HG02938 (cell line): ENCODE measurements around the gene TPP1.

ENCODE experiments used
- ATAC-seq: cut with Tn5 transposase; IDR thresholded peaks from one replicate; pipeline ENCODE4 v1.9.1; 2021; ENCODE audit warnings: mild to moderate bottlenecking, moderate library complexity; ENCODE audit not compliant: unreplicated experiment

TPP1 gene

DNA sequence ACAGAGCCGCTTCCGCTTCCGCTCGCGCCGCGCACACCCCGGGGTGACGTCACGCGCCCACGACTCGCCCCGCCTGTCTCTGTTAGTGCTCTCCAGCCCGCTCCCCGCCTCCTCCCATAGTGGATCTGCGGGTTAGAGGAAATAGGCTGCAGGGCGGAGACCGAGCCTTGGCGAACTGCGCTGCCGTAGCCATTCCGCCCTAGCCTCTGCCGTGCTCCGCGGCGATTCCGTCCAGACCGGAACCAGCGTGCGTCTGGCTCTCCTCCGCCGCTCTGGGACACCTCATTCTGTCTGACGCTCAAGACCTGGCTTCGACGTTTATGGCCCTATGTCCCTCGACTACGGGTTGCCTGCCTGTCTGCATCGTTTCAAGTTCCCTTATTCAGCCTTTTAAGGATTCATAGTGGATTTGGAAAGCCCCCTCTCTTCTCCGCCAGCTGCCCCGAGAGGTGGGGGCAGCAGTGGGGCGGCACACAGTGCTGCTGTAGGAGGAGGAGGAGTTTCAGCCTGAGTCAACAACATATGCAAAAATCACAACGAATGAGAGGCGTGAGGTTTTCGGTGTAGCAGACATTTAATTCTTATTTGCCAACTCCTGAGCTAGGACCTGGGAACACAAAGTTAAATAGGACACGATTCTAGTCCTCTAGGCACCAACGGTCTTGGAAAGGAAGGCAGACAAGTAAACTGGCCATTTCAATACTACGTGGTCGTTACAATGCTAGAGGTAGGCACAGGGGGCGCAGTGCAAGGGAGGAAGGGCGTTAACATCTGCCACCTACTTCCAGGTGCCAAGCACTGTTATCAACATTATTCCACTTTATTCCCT is 6.8 kb downstream of the TPP1 start, which contains the start of gene TAF10:
TAF10 (minus strand) TSS at position 4 of the 829 bp plus-strand sequence. CDS start 27 bp downstream, outside the sequence.
- peak; percentile 80 for ATAC-seq

DNA sequence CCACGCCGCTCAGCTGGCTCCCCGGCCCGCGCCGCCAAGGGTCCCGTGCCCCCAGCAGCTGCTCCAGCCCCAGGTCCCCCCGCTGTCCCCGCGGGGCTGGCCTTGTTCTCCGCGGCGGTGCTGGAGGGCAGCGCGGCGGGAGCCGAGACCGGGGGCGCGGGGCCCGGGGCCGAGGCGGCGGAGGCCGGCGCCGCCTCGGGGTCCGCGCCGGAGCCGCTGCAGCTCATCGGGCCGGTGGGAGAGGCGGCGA is 7.3 kb downstream of the TPP1 start:
- peak; percentile 3 for ATAC-seq

DNA sequence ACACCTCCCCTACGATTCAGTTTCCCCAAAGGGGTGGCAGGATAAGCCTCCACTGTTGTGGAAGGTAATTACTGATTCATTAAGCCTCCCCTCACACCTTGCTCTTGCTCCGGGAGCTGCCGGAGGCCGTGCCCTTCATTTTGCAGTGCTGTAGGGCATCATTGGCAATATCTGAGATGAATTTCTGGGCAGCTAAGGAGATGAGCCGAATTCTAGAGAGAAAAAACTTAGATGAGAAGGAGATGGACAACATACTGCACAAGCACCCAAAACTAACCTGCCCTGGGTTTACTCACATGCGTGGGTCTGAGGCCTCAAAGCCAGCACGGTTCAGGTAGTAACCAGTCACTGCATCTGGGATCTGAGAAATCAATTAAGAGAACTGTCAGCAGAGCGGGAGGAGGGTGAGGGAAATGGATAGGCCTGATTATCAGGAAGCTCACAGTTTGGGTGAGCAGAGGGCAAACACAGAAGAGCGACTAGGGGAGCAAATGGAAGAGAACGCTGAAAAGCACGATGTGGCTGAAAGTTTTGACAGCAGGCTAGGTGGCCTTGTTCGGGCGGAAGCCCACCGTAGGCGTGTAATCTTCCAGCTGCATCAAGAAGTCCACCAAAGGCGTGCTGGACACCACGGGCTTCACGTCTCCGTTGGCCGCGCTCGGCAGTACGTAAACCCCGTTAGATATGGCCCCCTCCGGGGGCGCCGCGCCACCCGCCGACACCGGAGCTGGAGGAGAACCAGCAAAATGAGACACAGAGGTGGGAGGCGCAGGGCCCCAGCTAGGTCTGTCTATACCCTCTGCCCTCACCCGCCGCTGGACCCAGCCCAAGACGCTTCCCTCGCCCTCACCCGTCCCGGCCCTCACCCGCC is 7.9 kb downstream of the TPP1 start:
- ATAC-seq: peak; percentile 0

DNA sequence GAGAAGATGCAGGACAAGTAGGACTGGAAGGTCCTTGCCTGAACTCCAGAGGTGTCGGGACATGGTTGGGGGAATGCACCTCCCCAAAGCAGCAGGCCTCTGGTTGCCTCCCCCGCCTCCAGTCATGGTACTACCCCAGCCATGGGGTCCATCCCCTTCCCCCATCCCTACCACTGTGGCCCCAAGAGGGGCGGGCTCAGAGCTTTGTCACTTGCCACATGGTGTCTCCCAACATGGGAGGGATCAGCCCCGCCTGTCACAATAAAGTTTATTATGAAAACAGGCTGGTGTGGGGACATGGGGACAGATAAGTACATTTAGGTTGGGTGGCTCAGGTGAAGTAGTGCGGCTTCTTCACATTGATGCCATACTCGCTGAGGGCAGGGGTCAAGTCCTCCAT is 8.6 kb downstream of the TPP1 start:
- ATAC-seq: no peak

DNA sequence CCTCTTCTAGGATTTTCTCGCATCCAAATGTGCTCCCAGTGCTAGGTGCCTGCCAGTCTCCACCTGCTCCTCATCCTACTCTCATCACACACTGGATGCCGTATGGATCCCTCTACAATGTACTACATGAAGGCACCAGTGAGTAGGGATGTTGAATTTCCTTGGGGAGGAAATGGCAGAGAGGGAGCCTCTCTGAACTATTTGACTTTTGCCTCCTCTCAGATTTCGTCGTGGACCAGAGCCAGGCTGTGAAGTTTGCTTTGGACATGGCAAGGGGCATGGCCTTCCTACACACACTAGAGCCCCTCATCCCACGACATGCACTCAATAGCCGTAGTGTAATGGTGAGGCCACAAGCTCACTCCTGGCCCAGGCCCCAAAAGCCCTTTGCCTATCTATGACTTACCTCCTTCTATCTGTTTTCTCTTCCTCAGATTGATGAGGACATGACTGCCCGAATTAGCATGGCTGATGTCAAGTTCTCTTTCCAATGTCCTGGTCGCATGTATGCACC is 9.7 kb downstream of the TPP1 start:
- no peak for ATAC-seq

DNA sequence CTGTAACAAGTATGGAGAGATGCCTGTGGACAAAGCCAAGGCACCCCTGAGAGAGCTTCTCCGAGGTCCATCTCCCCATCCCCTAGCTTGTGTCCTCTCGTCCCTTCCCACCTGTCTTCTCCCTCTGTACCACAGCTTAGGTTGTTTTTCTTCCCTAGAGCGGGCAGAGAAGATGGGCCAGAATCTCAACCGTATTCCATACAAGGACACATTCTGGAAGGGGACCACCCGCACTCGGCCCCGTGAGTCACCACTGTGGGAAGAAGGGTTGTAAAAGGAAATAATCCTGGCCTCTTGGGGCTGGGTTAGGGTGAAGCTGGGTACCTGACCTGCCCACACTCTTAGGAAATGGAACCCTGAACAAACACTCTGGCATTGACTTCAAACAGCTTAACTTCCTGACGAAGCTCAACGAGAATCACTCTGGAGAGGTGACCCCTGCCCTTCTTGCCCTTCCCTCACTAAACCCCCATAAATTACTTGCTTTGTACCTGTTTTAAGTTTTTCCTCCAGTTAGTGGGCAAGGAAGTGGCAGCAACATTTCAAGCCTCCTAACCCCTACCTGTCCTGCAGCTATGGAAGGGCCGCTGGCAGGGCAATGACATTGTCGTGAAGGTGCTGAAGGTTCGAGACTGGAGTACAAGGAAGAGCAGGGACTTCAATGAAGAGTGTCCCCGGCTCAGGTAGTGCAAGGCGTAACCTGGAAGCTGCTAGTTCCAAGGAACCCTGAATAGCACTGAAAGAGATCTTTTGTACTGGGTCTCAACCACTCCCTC is 10.3 kb downstream of the TPP1 start:
- no peak for ATAC-seq

DNA sequence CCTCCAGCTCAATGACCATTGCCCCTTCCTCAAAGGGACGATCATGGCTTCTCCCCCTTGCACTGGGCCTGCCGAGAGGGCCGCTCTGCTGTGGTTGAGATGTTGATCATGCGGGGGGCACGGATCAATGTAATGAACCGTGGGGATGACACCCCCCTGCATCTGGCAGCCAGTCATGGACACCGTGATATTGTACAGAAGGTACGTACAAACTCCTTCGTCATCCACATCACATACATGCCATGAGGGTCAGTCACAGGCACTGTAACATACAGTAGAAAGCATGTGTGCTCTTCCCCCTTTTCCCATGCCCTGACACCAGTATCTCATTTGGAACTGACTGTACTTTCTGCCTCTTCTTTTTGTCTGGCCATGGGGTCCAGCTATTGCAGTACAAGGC is 11.2 kb downstream of the TPP1 start:
- no peak for ATAC-seq

DNA sequence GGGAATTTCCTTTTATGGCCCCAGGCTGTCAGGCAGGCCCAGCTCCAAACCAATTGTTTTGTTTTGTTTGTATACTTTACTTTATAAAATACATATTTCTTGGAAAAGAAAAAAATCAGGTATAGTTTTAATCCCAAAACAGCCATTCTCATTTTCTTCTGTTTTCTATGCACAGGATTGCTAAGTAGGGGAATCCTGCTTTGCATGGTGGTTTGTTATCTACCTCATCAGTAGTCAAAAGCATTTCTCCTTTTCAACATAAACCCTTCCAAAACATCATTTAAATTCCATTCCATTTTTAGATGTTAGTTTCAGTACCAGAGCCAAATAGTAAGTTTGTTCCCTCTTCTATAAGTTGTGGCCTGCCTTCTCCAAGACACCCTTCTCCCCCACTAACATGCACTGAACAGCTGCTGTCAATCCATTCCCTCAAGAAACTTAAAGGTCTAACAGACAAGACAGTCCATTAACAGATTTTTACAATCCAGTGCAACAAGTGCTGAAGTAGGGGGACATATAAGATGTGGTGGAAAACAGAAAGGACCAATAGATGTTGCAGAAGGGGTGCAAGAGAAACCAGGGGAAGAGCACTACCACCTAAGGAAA is 11.9 kb downstream of the TPP1 start:
- no peak for ATAC-seq

DNA sequence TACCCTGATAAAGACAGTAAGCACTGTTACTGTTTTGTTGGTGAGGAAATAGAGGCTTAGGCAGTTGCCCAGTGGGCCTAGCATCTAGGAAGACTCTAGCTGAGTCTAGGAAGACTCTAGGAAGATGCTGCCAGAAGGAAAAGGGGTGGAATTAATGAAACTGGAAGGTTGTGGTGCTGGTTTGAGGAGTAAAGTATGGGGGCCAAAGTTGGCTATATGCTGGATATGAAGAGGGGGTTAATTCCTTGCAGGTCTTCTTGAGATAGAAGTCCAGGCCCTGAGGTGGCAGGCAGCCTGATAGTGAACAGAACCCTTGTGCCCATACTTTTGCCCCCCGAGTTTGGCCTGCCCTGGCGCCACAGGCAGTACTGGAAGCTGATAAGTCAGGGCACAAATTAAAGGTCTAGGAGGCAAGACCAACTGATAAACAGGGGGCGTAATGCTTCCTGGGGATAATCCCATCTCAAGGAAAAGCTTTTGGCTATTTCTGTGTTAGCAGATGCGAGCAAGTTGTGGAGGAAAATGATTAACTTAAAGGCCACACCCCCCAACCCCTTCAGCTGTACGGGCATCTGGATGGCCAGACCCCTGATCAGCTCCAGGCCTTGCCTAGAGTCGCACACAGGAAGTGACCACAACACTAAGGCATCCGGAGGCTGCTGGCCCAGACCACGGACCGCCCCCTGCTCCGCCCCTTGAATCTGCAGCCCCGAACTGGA is 12.6 kb downstream of the TPP1 start:
- ATAC-seq: peak; percentile 39

DNA sequence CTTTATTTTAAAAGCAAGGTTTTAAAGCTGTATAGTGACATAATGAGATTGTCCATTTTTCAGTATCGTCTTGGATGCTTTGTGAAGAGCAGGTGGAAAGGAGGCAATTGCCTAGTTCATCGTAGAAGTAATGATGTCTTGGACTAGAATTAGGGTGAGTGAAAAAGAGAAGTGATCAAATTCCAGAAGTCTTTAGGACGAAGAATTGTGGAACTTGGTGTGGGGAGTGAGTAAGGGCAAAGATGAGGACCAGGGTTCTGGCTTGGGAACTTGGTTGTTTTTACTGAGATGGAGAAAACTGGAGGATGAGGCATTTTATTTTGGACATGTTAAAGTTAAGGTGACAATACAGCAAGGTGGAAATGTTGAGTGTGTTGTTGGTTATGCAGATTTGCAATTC is 14.4 kb downstream of the TPP1 start:
- no peak for ATAC-seq

DNA sequence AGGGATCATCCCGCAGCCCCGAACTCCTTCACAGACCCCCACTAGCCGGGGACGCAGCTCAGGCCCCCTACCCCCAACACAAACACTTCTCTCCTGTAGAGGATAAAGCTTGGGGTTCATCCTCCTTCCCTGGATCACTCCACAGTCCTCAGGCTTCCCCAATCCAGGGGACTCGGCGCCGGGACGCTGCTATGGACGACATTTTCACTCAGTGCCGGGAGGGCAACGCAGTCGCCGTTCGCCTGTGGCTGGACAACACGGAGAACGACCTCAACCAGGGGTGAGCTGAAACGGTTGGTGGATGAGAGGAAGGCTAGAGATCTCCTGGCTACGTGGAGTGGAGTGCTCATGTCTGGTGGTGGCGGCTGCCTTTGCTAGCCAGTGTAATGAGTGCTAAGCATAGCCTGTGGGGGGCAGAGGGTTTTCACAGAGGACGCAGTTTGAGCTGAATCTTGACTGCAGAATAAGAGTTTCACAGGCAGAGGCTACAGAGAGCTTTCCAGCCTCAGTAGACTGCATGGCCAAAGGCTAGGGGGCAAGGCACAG is 15.1 kb downstream of the TPP1 start:
- ATAC-seq: peak; percentile 38

DNA sequence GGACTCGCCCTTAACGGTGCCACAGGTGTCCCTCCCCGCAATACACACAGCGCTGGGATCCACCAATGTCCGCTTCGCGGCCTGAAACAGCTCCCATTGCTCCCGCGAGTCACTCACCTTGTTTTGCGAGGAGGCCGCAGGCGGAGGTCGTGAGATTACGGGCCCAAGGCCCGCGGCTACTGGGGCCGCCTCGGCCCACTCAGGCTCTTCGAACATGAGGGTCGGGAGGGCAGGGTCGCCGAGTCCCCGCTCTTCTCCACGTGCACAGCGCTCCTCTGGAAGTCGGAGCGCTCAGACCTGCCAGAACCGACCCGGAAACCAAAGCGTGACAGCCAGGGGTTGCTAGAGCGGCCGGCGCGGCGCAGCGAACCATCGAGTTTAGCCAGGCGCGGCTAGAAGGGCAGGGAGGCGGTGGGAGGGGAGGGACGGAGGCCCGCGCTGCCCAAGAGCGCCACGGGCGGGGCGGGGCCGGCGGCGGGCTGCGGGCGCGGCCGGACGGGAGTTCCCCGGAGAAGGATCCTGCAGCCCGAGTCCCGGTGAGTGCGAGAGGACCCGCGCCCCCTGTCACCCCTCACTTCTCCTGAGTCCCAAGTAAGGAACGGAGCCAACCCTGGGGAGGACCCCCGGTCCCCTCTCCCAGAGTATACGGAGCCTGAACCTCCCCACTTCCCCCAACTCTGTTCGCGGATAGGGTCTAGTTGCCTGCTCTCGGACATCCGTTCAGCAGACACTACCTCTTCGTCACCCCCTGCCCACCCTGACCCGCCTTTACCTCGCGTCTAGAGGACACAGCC is 15.7 kb downstream of the TPP1 start, which contains the start of the genes ILK and RRP8:
ILK (plus strand) TSS at position 488 of the 794 bp plus-strand sequence. CDS start 498 bp downstream, outside the sequence.
RRP8 (minus strand) TSS at position 330 of the 794 bp plus-strand sequence; CDS start at position 216, 114 bp downstream.
- peak; percentile 66 for ATAC-seq

DNA sequence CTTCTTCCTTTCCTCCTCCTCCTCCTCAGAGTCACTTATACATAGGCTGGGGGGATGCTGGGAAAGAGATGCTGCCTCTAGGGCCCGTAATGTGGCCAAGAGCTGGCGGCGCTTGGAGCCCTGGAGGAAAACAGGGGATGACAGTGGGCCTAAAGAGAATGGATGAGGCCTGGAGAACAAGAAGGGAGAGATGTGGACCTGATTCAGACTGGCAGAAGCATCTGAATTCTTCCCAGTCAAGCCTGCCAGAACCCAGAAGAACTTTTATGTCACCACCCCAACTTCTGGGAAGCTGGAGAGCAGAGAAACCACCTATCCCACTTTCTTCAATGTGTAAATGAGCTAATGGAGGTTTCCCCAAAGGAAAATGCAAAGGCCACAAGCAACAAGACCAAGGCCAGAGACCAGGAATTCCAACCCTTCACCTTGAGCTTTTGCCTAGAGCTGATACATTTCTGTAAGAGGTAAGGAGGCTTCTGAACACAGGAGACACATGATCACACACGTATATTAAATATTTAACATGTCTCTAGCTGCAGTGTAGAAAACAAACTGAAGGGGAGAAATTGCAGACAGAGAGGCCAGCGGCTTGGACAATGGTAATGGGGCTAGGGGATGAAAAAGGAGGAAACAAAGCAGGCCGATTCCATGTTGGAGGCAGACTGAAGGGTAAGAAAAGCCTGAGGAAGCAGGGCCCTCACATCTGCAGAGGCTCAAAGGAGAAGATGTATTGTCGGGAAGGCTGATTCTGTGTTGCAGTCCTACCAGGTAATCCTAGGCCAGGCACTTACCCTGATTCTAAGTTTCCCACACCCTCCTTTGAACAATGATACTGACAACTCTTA is 16.9 kb downstream of the TPP1 start:
- ATAC-seq: no peak

DNA sequence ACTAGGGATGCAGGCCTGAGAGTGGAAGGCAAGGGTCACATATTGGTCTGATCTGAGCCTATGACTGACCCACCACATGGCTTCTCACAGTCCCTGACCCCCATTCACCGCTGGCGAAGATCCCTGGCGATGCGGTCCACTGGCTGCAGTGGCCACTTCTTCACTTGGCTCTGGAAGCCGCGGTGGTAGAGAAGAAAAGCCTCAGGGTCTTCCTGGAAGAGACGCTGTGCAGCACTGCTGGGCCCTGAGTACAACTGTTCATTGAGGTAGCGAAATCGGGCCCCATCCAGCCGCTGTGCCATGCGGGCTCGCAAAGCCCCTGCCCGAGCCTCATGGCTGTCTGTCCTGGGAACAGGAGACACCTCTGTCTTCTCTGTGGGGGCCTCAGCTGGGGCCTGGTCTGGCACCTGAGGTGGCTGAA is 18.2 kb downstream of the TPP1 start:
- ATAC-seq: no peak

DNA sequence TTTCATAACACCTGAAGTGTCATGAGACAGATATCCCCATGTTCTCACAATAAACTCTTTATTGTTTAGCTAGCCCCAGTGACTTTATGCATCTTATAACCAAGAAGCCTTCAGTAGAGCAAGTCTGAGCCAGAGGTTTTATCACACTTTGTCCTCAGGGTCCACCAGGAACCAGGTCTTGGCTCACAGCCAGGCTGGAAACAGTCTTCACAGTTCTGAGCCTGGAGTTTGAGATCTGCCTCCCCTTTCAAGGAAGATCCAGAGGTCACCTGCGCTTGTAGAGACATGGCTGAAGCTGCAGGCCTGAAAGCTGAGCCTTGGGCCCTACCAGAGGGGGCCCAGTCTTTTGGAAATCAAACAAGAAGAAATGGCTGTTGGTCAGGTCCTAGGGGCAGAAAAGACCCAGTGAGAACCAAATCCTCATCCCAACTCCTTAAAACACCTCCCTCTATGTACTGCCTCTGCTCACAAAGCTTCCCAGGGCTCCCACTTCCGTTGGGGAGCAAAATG is 19.3 kb downstream of the TPP1 start:
- no peak for ATAC-seq

DNA sequence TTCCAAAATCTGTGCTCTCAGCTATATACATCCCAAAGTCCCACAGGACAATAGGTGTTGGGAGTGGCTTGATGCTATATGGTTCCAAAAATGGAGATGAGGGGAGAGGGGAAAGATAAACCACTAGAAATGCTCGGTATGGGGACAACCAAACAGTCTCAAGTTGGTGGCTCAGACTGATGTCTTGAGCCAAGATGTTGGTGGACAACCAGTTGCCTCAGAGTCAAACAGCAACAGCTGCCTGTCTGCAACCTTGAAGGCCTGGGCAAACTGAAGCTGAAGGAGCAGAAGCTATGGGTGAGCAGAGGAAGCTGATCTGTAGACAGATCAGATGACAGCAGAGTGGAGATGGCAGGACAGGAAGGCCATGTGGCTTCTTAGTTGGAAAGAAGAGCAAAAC is 19.8 kb downstream of the TPP1 start:
- ATAC-seq: no peak

DNA sequence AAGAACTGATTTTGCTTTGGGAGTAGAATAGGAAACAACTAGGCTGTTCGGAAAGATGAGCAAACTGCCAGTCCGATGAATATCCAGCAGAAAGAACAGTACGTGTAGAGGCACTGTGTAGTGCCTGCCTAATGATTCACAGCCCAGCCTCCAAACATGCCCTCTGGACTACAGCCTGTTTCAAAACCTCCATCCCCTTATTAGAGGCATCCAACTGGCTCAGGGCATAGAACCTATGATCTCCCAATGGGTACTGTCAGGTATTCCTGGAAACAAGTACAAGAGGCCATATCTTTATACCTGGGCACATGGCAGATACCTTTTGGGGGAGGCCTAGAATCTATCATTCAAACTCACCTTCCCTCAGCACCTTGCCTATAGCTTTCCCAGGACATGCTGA is 20.7 kb downstream of the TPP1 start:
- no peak for ATAC-seq
